GM10248 (cell line): ENCODE measurements around the gene LRP5.

Experiments
- CTCF ChIA-PET: fragments of 300-600 bp; sonication (Branson Sonifier 250); formaldehyde crosslinking; extraction: SDS; loops from one replicate; lab custom pipeline; 2021; ENCODE audit warnings: antibody characterized with exemption; lab: Yijun Ruan, JAX
- POLR2A ChIA-PET: fragments of 350-650 bp; sonication (Branson Sonifier 250); formaldehyde crosslinking; extraction: SDS; loops from one replicate; lab custom pipeline; 2020; ENCODE audit warnings: antibody characterized with exemption; lab: Yijun Ruan, JAX
- DNase-seq: peaks from one replicate; pipeline ENCODE4 v3.0.0; 2012; ENCODE audit errors: extremely low spot score
- TF ChIP-seq, protein P1 (sequence below): IDR thresholded peaks from 2 replicates; pipeline ENCODE4 v1.5.1; 2012; ENCODE audit warnings: mild to moderate bottlenecking, low read depth; ENCODE audit errors: extremely low read depth, missing control alignments, control extremely low read depth

LRP5 gene

DNA sequence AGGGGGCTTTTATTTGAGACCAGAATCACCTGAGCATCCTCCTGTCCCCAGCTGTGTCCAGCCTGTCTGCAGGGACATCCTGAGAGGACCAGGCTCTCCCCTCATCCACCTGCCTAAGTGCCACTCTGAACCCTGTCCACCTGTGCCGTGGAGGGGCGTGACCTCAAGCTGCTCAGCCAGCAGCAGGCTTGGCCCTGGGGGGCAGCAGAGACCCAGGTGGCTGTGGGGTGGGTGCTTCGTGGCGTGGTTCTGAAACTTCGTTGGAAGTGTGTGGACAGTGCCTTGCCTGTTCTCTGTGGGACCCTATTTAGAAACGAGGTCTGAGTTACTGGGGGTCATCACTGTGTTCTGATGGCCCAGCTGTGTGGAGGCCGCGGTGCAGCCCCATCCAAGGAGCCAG is 72.7 kb downstream of the LRP5 start:
- CTCF ChIA-PET: interaction anchor here (0.7 to 2.5 kb wide), 11 partner anchors 9 to 174 kb away, joined by 3 to 13 read pairs (median 4); no protein-coding TSS in a partner anchor
- POLR2A ChIA-PET: no interaction called here
- TF ChIP-seq, protein P1, sequence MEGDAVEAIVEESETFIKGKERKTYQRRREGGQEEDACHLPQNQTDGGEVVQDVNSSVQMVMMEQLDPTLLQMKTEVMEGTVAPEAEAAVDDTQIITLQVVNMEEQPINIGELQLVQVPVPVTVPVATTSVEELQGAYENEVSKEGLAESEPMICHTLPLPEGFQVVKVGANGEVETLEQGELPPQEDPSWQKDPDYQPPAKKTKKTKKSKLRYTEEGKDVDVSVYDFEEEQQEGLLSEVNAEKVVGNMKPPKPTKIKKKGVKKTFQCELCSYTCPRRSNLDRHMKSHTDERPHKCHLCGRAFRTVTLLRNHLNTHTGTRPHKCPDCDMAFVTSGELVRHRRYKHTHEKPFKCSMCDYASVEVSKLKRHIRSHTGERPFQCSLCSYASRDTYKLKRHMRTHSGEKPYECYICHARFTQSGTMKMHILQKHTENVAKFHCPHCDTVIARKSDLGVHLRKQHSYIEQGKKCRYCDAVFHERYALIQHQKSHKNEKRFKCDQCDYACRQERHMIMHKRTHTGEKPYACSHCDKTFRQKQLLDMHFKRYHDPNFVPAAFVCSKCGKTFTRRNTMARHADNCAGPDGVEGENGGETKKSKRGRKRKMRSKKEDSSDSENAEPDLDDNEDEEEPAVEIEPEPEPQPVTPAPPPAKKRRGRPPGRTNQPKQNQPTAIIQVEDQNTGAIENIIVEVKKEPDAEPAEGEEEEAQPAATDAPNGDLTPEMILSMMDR: no peak
- DNase-seq: no peak

DNA sequence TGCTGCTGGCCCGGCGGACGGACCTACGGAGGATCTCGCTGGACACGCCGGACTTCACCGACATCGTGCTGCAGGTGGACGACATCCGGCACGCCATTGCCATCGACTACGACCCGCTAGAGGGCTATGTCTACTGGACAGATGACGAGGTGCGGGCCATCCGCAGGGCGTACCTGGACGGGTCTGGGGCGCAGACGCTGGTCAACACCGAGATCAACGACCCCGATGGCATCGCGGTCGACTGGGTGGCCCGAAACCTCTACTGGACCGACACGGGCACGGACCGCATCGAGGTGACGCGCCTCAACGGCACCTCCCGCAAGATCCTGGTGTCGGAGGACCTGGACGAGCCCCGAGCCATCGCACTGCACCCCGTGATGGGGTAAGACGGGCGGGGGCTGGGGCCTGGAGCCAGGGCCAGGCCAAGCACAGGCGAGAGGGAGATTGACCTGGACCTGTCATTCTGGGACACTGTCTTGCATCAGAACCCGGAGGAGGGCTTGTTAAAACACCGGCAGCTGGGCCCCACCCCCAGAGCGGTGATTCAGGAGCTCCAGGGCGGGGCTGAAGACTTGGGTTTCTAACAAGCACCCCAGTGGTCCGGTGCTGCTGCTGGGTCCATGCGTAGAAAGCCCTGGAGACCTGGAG is 74.1 kb downstream of the LRP5 start:
- DNase-seq: no peak
- TF ChIP-seq, protein P1: no peak
- POLR2A ChIA-PET: interaction anchor here (0.6 kb wide), 1 partner anchor 285 kb away, joined by 4 read pairs; no protein-coding TSS in a partner anchor
- CTCF ChIA-PET: no interaction called here

DNA sequence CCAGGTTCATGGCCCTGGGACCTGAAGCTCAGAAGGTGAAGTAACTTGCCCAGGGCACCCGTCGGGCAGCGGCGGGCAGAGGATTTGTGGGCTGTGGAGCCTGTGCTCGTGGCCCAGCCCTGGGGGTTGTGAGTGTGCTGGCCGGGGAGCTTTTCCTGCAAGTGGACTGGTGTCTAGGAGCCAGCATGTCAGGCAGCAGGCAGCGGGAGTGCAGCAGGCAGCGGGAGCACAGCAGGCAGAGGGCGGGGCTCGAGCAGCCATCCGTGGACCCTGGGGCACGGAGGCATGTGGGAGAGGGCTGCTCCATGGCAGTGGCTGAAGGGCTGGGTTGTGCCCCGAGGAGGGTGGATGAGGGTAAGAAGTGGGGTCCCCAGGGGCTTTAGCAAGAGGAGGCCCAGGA is 75.4 kb downstream of the LRP5 start:
- TF ChIP-seq, protein P1: no peak
- DNase-seq: no peak
- POLR2A ChIA-PET: no interaction called here
- CTCF ChIA-PET: interaction anchor here (1.6 kb wide), 1 partner anchor 90 kb away, joined by 3 read pairs; no protein-coding TSS in a partner anchor

DNA sequence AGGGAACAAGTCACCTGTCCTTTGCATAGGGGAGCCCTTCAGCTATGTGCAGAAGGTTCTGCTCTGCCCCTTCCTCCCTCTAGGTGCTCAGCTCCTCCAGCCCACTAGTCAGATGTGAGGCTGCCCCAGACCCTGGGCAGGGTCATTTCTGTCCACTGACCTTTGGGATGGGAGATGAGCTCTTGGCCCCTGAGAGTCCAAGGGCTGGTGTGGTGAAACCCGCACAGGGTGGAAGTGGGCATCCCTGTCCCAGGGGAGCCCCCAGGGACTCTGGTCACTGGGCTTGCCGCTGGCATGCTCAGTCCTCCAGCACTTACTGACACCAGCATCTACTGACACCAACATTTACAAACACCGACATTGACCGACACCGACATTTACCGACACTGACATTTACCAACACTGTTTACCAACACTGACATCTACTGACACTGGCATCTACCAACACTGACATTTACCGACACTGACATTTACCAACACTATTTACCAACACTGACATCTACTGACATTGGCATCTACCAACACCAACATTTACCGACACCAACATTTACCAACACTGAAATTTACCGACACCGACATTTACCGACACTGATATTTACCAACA is 76.3 kb downstream of the LRP5 start:
- CTCF ChIA-PET: interaction anchor here (1.6 kb wide), 1 partner anchor 91 kb away, joined by 3 read pairs; no protein-coding TSS in a partner anchor
- TF ChIP-seq, protein P1: no peak
- DNase-seq: no peak
- POLR2A ChIA-PET: no interaction called here

DNA sequence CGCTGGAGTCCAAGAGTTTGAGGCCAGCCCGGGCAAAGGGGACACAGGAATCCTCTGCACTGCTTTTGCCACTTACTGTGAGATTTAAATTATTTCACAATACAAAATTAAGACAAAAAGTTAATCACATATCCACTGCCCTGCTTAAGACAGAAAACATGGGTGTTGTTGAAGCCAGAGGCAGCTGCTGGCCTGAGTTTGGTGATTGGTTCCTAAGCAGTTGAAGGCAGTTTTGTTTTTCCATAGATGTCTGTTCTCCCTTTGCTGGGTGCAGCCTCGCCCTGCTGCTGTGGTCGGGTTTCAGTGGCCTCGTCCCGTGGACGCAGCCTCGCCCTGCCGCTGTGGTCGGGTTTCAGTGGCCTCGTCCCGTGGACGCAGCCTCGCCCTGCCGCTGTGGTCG is 77.9 kb downstream of the LRP5 start:
- TF ChIP-seq, protein P1: no peak
- no peak for DNase-seq
- ChIA-PET POLR2A (no interaction called here), CTCF (no interaction called here)

DNA sequence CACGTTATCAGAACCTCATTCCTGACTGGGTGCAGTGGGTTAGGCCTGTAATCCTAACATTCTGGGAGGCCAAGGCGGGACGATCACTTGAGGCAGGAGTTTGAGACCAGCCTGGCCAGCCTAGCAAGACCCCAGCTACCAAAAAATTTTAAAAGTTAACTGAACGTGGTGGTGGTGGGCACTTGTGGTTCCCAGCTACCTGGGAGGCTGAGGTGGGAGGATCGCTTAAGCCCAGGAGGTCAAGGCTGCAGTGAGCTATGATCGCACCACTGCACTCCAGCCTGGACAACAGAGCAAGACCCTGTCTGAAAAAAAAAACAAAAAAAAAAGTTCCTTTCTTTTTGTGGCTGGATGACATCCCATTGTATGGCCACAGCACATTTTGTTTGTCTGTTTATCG is 80.4 kb downstream of the LRP5 start:
- TF ChIP-seq, protein P1: no peak
- POLR2A ChIA-PET: no interaction called here
- CTCF ChIA-PET: no interaction called here
- DNase-seq: no peak
